GM15510 (cell line): Measurements from ENCODE around the gene AFP.

ENCODE experiments used
- POLR2A ChIP-seq: IDR thresholded peaks from 3 replicates; pipeline ENCODE4 v1.6.1; 2011; ENCODE audit warnings: borderline replicate concordance; ENCODE audit not compliant: insufficient read length; ENCODE audit errors: extremely low read depth

Gene AFP

DNA sequence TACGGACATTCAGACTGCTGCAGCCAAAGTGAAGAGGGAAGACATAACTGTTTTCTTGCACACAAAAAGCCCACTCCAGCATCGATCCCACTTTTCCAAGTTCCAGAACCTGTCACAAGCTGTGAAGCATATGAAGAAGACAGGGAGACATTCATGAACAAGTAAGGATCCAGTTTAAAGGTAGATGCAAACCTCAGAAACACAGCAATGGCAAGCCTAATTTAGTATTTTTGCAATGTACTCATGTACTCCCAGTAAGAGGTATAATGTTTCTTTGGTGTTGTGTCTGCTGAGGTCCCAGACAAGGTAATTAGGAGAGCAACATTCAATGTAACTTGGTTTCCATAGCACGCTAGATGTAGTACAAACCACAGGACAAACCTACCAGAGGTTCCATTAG is 4.6 kb downstream of the AFP start:
- no peak for TF ChIP-seq POLR2A

GRCh38 chr4:73442275-73442674 is 6.3 kb downstream of the AFP start:
- no peak for TF ChIP-seq POLR2A

DNA sequence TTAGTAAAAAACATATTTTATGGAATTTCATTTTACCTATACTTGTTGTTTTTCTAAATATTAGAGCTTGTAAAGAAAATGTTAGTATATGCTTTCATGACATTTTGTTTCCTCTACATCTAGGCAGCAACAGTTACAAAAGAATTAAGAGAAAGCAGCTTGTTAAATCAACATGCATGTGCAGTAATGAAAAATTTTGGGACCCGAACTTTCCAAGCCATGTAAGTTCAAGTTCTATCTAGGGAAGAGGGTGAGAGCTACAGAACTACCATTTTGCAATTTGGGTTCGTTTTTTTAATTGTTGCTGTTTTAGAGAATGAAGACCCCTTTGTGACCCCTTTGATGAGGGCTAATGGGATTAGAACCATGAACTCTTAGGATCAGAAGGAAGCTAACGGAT is 7.2 kb downstream of the AFP start:
- TF ChIP-seq POLR2A, result no peak

GRCh38 chr4:73445383-73446335 is 9.6 kb downstream of the AFP start:
- no peak for TF ChIP-seq POLR2A

DNA sequence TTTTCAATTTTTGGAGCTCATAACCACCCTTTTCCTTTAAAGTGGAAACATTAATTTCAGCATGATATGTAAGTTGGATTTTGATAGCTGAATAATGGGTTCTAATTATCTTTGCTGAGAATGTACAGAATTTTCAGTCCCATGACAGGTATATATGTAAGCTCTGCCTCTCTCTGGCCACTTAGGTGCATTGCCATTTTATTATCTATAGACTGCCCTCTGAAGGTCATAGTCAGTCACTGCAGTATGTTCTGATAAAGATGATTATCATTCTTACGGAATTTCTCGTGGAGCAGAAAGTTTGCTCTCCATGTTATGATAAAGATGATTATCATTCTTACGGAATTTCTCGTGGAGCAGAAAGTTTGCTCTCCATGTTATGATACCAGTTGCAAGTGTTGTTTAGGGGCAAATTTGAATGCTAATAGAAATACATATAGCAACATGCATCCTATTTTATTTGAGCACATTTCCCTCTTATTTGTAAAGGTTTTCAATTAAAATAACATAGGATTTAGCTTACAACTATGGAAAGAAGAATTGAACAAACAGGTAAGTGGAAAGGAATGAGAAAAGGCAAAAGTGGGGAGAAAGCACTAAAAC is 10.4 kb downstream of the AFP start:
- TF ChIP-seq POLR2A, result no peak

GRCh38 chr4:73447671-73448070 is 11.7 kb downstream of the AFP start:
- TF ChIP-seq POLR2A, result no peak

- no peak for TF ChIP-seq POLR2A
These were observed 12.6 kb downstream of the AFP start for GRCh38 chr4:73448448-73449203.

DNA sequence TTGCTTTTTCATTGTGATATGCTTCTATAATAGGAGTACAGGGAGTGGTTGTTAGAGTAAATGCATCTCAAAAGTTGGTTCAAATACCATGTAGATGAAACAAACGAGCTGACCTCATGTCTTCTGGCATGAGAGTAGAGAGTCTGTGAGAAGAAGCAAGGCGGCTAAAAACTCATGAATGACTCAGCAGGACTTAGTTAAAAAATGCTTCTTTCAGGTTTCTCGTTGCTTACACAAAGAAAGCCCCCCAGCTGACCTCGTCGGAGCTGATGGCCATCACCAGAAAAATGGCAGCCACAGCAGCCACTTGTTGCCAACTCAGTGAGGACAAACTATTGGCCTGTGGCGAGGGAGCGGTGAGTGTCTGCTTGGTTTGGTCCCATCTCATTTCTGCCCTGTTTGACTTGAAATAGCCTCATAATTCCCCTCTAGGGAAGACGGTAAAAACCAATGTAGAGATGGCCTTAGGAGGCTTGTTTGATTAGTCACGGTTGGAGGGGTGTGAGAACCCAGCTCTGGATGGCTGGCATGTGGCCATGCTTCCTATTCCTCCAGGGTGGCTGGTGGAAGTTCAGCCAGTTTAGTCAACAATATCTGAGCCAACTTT is 14.5 kb downstream of the AFP start:
- no peak for TF ChIP-seq POLR2A

- TF ChIP-seq POLR2A, result no peak
These were observed 15.4 kb downstream of the AFP start for GRCh38 chr4:73451404-73451803.

DNA sequence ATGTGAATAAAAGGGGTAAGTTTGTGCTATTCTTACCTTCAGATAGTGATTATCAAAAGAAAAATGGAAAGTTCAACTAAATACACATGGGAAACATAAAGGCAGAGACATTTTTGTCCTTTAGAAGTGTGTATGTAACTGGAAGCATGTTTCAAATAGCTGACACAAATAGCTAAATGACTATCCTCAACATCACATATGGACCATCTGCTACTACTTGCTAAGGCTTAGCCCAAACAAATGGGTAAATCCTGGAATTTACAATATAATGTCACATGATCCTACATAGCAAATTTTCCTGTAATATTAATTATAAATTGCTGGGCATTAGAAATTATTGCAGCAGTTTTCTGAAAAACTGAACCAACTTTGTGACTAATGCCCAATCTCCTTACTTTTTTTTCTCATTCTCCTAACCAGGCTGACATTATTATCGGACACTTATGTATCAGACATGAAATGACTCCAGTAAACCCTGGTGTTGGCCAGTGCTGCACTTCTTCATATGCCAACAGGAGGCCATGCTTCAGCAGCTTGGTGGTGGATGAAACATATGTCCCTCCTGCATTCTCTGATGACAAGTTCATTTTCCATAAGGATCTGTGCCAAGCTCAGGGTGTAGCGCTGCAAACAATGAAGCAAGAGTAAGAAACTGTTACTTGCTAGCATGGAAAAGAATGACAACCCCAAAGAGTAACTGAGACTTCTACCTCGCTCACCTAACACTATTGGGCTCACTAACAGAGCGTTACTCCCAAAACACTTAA is 16.1 kb downstream of the AFP start:
- TF ChIP-seq POLR2A, result no peak

DNA sequence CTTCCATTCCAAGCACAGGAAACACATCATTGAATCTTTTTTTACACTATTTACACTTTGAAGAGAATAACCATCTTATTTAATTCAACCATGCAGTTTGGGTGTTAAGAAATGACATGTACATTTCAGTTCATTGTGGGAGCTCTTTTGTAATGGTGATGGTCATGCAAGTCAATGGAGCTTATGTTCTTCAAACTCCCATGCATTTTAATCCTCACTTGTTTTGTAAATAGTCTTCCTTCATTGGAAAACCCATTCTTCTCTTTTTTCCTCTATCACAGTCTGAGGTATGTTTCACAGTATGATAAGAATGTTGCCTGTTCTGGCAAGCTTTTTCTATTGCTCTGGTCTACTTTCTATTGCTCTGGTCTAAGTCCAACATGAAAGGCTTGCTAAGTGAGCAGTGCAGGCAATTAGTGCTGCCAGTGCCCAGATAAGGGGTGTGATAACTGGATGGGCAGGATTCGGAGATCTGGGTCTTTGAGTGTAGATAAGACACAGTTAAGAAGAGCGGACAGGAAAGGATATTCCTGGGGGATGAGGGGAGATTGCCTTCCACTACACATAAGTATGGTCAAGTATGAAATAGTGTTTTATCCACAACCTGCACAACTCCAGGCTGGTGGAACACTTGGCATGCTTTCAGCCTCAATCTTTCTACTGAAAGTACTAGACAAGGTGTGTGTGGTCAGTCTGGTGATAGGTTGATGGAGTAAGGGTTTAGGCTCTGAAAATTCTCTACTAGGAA is 17.1 kb downstream of the AFP start:
- no peak for TF ChIP-seq POLR2A

DNA sequence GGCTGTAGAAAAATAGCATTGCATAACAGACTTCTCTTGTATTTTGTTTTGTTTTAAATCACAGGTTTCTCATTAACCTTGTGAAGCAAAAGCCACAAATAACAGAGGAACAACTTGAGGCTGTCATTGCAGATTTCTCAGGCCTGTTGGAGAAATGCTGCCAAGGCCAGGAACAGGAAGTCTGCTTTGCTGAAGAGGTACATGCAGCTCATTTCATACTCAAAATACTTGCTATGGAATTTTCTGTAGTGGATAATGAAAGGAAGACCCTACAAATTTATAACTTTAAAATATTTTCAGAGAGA is 17.6 kb downstream of the AFP start:
- TF ChIP-seq POLR2A, result no peak

DNA sequence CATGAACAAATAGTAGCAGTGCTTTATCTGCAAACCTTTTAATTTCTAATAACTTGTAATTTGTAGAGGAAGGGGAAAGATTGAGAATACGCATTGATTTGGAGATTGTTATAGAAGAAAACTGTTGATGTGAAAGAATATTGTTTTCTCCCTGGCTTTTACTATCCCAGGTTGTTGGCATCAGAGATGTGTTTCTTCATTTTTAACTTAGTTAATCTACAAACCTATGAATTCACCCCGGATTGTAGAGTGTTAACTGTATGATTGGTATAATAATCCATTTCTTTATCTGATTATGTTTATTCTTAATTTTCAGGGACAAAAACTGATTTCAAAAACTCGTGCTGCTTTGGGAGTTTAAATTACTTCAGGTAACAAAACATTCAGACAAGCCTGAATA is 18.9 kb downstream of the AFP start:
- TF ChIP-seq POLR2A, result no peak
